Superior temporal gyrus (tissue), 1 donor: ENCODE measurements around the gene FAM171A2.
"Not testable (repeated sequence)": the region's sequence is repeated elsewhere in the genome, so short reads cannot be mapped to it uniquely, and the experiment has no call there.

ENCODE experiments used
- DNase-seq: peaks from one replicate; pipeline ENCODE4 v3.0.0-alpha.2; 2016; ENCODE audit errors: extremely low spot score

The FAM171A2 gene

DNA sequence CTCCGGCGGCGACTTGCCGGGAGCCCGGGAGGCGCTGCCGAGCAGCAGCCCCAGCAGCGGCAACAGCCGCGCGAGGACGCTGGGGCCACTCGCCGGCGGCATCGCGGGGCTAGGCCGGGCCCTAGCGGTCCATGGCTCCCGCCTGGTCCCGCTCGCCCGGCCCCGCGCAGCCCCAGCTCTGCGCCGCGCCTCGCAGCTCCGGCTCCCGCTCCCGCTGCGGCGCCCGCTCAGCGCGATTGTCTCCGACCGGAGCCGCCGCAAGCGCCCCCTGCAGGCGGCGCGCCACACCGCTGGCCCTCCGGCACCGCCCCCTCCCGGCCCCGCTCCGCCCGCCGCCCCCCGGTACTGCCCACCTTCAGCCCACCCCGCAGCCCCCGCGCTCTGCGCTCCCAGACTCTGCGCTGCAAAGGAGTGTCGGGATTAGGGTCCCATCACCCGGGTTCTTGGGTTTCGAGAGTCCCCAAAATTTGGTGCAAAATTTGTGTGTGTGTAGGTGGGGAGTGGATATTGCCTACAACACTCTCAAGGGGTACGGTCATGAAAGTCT is at the start of gene FAM171A2:
TSS of gene FAM171A2 (minus strand) at position 241 of the 547 bp plus-strand sequence. CDS start at position 102, 139 bp downstream.
- DNase-seq, result peak; percentile 53

GRCh38 chr17:44409309-44410028 is 45.8 kb upstream of the FAM171A2 start:
- no peak for DNase-seq

DNA sequence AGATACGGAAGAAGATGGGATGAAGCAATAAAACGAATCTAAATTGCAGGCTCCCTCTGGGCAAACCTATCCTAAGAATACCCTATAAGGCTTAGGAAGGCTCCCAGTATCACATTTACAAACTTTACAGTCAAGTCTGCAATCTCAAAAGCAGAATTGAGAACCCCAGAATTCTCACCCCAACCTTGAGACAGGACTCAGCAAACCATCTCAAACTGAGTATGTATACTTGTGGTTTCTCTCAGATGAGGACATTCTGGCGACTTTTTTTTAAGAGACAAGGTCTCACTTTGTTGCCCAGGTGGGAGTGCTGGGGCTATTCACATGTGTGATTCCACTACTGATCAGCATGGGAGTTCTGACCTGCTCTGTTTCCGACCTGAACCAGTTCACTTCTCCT is 45.1 kb upstream of the FAM171A2 start:
- DNase-seq, result no peak

GRCh38 chr17:44402564-44403172 is 39.0 kb upstream of the FAM171A2 start:
- DNase-seq, result no peak

GRCh38 chr17:44400226-44400847 is 36.7 kb upstream of the FAM171A2 start:
- DNase-seq, result peak; percentile 41

DNA sequence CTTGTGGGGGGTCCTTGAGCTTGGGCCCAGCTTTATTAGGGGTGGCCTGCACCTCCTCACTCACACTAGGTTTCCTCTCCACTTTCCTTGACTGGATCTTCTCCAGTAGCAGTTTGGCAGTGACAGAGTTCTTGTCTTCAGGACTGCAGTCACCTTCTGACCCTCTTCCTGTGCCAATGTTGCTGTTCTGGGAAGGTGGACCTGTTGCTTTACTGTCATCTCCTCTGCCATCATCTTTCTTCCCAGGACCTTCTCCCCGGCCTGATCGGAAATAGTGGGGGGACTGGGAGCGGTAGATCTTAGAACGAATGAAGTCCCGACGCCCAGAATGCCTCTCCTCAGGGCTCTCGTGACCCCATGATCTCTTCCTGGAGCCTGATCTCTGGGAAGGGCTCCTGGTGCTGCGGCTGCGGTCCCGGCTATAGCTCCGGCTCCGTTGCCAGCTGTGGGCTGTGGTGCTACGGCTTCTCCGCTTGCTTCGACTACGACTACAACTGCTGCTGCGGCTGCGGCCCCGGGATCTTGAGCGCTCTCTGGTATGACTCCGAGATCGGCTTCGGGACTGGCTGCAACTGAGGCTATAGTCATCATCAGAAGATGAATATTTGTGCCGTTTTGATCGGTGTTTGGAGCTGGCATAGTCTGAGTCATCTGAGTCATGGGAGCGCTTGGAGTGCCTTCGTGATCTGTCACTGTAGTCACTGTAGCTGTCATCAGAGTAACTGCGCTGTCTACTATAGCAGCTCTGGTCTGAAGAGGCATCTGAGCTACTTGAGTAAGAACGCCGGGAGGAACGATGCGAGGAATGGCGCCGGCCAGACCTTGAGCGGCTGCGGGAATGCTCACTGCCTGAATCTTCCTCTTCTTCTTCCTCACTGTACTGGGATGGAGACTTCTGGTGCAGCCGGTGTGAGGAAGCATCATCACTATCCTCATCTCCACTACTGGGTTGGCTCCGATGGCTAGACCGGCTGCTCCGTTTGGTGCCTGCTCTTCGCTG is 35.3 kb upstream of the FAM171A2 start:
- DNase-seq, result no peak

GRCh38 chr17:44397479-44398440 is 34.1 kb upstream of the FAM171A2 start:
- no peak for DNase-seq

DNA sequence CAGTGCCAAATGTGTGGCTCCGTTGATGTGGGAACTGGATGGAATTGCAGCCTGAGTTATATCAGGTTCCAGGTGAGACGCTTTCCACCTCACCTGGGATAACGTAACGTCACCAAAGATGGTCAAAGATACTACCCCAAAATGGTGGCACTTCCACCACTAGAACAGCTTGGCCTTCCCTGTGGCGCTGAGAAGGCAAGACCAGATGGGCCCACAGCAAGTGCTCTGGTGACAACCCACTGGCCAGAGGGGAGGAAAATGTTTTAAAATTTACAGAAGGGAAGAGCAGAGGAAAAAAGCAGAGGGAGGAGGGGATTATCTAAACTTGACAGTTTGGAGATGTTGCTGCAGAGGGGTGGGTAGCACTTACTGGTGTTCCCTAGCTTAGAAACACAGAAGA is 33.3 kb upstream of the FAM171A2 start:
- DNase-seq, result no peak

DNA sequence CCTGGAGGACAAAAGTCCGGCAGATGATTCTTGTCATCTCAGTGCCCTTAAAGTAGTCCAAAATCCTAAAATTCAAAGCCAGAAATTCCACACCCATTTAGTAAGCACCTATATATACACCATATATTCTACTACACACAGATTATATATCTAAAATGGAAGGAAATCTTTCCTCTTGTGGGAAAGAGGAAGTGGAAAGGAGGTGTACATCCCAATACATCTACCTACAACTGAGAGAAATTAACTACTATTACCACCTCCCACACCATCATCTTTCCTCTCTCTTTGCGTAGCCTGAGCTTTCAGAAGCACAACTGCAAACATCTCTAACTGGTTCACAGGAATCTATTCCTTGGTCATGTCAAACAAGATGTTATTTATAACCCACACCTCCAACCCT is 31.2 kb upstream of the FAM171A2 start:
- DNase-seq, result no peak

DNA sequence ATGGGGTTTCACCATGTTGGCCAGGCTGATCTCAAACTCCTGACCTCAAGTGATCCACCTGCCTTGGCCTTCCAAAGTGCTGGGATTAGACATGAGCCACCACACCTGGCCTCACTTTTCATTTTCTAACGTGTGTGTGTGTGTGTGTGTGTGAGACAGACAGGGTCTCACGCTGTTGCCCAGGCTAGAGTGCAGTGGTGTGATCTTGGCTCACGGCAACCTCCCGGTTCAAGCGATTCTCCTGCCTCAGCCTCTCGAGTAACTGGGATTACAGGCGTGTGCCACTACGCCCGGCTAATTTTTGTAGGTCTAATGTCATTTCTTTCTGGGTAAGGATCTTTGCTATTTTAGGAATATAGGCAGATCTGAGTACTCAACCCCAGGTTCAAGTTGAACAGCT is 30.5 kb upstream of the FAM171A2 start:
- not testable (repeated sequence) for DNase-seq

DNA sequence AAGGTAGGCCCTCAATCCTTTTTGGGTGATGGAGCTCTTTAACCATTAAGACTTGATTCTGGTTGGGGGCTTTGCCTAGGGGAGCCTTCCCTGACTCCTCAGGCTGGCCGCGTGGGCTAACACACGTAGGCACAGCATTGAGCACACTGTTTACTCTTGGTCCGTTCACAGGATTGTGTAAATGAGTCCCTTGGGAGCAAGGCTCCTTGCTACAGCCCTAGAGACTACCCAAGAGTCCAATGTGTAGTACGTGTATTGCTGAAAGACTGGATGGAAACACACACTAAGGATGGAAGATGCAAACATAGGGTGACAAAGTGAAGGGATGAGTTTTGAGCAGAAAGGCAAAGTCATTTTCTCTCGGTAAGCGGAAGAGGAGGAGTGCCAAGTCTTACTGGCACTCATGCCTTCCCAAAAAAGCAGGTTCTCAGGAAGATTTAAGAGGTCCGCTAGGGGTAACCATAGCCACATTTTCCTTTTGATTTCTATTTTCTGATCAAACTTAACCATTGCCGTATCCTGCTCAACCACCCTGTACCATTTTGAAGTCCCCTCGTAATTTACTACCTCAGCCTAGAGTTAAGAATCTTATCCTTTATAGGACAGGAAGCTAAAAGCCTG is 26.7 kb upstream of the FAM171A2 start:
- DNase-seq, result no peak

DNA sequence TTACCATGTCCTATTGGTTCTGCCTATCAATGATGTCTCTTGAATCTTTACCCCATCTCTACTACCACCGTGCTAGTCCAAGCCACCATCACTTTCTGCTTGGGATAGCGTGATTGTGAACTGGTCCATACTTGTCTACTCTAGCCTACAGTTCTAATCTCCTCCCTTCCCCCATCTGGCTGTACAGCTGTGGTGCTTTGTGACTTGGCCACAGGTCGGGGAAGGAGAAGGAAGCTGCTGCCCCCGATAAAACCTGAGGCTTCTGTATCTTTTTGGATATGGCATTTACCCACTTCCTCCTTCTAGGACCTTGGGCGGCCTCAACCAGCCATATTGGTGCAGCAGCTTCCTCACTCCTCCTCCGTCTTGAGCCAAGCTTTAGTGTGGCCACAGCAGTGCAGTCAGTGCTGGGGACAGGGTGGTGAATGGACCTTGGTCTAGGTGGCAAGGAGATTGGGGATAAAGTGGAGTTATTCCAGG is 26.1 kb upstream of the FAM171A2 start:
- no peak for DNase-seq

GRCh38 chr17:44389281-44389680 is 25.6 kb upstream of the FAM171A2 start, which contains the start of gene ITGA2B:
ITGA2B (minus strand) TSS chr17:44389649; CDS start chr17:44389473, 176 bp downstream.
- no peak for DNase-seq

- no peak for DNase-seq
Measured at GRCh38 chr17:44387804-44388203, 24.2 kb upstream of the FAM171A2 start.

- no peak for DNase-seq
Measured at GRCh38 chr17:44386182-44386525, 22.5 kb upstream of the FAM171A2 start.

DNA sequence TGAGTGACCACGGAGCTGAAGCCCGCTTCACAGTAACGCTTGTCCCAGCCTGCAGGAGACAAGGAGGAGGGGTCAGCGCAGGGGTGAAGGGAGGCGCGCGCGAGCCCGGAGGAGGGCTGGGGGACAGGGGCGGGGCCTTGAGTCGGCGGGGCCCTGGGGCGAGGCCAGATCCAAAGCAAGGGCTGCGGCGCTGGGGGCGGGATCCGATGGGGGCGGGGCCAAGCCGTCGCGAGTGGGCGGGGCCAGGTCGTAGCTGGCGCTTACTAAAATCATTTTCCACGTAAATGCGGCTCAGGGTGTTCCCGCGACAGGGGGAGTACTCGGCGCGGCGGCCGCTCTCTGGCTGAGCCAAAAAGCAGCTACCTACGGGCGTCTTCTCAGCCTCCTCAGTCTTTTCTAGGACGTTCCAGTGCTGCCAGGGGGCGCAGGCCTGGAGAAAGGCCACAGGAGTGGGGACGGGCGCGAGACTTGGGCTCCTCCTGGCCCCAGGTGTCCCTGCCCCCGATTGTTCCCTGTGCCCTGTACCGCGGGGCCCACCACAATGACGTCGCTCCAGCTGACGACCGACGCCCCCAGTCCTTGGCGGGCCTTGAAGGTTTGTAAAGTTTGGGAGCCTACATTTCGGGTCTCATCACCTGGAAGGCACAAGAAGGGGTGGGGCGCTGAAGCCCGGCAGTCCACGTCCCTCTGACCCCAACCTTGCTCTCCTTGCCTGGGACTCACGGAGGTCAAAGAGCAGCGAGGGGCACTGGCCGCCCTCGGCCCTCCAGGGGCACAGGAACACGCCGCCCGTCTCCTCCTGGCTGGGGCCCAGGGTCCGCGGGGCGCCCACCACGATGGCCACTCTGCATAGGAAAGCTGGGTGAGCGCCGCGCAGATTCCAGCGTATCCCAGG is 21.9 kb upstream of the FAM171A2 start:
- DNase-seq, result peak; percentile 29

- DNase-seq, result no peak
Measured at GRCh38 chr17:44384823-44385286, 21.2 kb upstream of the FAM171A2 start.

- DNase-seq, result no peak
Measured at GRCh38 chr17:44384281-44384822, 20.7 kb upstream of the FAM171A2 start.
